Activated T-cell treated with anti-CD3 and anti-CD28 coated beads, Interleukin-2, amount 50 U/mL, for 48 hours (primary cell): ENCODE data around the gene SUMO4.
A peak's percentile ranks its signal among the peaks of the same experiment; 100 is the strongest.

Experiments used
- DNase-seq, 2 experiments: peaks; one replicate each; pipeline ENCODE4 v3.0.0-alpha.2; 2020

The SUMO4 gene

DNA sequence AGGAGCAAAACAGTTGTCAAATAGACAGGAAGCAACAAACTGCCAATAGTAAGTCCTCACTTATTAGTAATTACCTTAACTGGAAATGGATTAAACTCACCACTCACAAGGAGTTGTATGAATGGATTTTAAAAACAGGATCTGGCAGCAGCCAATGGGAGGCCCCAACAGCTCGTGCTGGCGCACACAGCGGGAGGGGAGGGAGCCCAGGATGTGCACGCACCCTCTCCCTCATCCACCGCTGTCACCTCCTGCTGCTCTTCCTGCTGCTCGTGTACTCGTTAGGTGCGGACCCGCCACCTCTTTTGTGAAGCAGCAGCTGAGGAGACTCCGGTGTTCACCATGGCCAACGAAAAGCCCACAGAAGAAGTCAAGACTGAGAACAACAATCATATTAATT, at the start of gene SUMO4:
TSS of gene SUMO4 (plus strand) at position 213 of the 400 bp plus-strand sequence. CDS start at position 343, 130 bp downstream.
- no peak for DNase-seq

DNA sequence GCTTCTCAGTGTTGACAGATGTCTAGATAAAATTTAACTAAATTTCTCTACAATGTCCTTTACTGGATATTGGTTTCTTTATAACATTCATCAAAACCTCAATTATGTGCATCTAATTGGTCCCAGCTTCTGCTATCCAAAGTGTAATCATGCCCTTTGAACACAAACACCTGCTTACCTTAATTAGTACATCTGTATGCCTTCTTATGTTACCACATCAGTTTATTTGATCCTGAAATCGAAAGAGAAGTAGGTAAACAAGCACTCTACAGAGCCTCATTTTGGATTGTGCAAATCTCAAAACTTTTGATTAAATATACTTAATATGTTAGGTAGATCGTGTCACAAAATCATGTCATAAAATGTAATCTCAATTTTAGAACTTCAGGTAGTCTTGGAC, 46.1 kb upstream of the SUMO4 start:
- DNase-seq, result no peak

DNA sequence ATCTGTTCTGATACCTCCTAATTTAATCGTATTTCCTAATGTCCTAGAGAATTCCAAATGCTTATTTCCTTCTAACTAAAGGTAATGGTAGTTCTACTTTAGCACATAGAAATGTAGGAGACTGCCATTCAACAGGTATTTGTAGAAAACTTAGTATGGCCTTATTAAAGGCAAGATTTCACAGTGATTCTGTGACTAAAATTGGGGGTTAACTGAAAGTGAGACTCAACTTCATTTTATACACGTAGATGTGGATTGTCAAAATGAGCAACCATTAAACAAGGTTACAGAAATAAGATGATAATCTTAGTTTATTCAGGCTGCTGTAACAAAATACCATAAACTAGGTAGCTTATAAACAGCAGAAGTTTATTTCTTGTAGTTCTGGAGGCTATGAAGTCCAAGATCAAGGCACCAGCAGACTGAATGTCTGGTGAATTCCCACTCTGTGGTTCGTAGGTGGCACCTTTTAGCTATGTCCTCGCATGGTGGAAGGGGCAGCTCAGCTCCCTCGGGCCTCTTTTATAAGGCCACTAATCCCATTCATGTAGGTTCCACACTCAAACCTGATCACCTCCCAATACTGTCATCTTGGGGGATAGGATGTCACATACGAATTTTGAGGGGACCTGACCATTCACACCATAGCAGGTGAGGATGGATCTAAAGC, 43.8 kb upstream of the SUMO4 start:
- no peak for DNase-seq

DNA sequence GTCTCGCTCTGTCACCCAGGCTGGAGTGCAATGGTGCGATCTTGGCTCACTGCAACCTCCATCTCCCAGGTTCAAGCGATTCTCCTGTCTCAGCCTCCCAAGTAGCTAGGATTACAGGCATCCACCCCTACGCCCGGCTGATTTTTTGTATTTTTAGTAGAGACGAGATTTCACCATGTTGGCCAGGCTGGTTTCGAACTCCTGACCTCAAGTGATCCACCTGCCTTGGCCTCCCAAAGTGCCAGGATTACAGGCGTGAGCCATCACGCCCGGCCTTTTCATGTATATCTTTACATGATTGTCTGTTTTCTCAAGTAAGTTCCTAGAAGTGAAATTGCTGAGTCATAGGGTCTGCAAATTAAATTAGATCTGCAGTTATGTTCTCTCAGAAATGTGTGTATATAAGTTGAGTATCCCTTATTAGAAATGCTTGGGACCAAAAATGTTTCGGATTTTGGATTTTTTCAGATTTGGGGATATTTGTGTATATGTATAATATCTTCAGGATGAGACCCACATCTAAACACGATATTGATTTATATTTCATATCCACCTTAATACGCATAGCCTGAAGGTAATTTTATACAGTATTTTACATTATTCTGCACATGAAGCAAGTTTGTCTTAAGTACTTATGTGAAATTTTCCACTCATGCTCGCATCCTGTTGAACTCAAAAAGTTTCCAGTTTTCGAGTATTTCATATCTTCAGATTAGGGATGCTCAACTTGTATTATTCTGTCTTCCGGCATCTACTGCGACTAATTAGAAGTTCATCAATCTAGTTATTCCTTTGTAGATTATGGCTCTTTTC, 42.1 kb upstream of the SUMO4 start:
- DNase-seq, result no peak

DNA sequence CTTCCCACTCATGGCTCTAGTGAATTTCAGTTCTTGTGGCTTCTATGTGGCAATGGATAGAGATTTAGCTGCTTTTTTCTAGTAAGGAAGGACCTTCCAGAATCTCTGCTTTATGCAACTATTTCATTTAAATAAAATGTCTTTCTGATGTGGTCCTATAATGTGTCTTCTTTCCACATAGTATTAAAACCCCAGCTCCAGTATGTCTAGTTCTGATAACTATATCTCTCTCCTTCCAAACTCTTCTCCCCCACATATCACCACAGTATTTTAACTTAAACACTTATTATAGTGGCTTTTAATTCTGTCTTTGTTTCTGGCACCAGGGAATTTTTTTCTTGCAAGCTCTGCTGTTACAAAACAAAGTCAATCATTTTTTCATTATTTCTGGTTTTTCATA, 40.6 kb upstream of the SUMO4 start:
- DNase-seq, result no peak

- DNase-seq, result no peak
Observed at GRCh38 chr6:149360536-149360935, 39.5 kb upstream of the SUMO4 start.

- DNase-seq, result no peak
Observed at GRCh38 chr6:149362289-149362688, 37.8 kb upstream of the SUMO4 start.

DNA sequence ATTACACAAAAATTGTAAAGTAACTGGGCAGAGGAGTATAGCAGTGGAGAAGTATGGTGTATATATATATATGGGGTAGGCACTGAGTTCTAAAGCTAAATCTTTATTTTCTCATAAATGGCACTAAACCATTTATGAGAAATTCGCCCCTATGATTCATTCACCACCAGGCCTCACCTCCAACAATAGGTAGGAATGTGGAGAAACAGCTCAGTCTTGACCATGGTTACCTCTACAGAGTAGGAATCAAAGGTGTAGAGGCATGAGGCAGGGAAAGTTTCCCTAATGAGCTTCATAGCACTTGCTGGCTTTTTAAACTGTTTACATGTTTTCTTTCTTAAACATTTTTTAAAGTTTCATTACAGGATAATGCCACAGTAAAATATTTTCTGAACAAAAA, 36.9 kb upstream of the SUMO4 start:
- no peak for DNase-seq

GRCh38 chr6:149364557-149364956, 35.5 kb upstream of the SUMO4 start:
- DNase-seq, result no peak

DNA sequence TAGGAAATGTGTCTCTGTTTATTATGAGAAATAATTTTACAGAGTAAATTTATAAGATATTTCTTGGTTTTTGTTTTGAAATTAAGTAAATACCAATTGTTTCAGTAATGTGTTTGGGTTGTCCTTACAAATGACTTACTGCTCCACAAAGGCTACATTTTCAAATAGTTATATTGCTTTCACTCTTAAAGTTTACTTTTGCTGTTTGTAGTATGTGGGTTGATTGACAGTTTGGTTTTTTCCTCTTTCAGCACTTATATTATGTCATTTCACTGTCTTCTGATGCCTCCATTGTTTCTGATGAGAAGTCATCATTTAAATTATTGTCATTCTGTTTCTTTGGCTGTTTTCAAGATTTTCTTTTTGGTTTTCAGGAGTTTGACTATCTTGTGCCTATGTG, 34.9 kb upstream of the SUMO4 start:
- DNase-seq, result no peak

DNA sequence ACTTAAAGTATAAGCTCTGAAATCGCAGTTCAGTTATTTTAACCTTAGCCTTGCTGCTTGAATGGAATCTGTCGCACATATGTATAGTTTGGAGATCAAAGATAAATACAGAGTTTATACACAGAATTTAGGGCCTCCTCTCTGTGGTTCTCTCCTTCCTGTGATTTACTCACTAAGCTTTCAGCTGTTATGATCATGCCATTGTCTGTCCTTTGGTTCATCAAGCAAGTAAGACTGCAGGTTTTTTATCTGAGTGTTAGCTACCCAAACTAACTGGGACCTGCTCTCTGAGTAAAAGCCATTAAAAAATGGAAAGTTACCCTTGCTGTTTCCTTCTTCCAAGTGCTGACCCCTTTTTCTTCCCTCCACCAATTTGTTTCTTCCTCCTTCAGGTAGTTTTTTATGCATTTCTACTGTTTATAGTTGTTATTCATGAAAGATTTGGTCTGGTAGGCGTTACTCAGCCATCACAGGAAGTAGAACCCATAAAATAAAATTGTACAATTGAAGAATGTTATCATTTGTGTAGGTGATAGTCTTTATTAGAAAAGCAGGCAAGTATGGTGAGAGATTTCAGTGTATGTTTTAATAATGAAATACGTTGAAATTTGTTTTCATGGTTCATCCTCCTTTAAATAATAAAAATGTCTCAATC, 33.7 kb upstream of the SUMO4 start:
- no peak for DNase-seq

DNA sequence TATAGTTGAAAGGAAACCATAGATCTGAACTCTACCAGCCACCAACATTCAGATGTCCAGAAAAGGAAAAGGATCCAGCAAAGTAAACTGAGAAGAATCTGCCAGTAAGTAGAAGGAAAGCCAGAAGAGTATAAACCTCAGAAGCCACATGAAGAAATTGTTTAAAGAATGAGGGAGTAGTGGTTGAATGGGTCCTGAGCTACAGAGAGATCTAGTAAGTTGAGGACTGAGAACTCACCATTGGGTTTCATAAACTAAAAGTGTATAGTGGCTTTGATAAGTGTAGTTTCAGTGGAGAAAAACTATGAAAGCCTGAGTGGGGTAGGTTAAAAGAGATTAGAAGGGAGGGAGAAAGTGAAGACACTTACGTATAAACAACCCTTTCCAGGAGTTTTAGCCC, 32.0 kb upstream of the SUMO4 start:
- no peak for DNase-seq

DNA sequence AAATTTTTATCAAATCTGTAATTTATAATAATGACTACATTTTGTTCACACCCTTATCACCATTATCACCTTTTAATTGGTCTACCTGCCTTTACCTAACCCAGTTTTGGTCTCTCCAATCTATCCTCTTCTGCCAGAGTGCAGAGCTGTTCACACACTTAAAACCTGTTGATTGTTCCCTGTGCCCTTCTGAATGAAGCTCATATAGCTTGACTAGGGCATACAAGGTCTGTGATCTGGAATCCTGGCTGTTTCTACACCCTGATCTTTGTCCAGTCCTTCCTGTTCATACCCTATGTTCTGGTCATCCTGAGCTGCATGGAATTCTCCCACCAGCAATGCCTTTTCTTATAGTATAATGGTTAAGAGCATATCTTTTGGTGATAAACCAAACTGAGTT, 28.9 kb upstream of the SUMO4 start:
- no peak for DNase-seq

DNA sequence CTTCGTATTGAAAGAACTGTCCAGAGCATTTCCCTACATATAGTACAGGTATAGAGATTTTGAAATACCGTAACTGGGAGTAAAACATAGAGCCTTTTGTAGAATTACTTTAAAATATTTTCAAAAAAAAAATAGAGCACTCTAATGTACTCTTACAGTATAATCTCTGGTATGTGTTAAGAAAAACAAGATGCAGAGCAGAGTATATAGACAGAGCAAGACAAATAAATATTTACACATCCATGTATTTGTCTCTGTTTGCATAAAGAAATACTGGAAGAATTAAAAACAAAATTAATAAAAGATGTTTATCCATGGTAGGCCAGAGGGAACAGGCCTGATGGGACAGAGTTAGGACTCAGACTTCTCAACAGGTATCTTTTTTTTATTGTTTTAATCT, 28.0 kb upstream of the SUMO4 start:
- DNase-seq, result no peak

GRCh38 chr6:149373511-149373910, 26.6 kb upstream of the SUMO4 start:
- DNase-seq, result no peak

- no peak for DNase-seq
Observed at GRCh38 chr6:149379977-149380376, 20.1 kb upstream of the SUMO4 start.

DNA sequence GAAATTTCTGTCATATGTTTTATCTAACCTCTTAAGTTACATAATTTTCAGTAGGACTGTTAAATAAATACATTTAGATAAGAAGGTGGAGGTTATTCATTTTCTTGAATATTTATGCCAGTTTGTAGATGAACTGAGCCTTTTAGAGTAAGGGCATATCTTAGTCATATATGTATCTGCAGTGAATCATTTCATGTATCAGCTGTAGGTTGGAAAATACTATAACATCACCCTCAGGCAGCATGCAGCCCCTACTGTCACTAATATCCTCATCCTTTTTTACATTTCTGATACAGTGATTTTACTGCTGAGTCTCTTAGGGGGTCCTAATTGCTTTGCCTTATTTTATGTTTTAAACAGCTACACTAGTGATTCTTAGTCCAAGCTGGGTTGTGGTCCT, 19.5 kb upstream of the SUMO4 start:
- DNase-seq, result peak in 1 of 2 experiments; percentile 16

DNA sequence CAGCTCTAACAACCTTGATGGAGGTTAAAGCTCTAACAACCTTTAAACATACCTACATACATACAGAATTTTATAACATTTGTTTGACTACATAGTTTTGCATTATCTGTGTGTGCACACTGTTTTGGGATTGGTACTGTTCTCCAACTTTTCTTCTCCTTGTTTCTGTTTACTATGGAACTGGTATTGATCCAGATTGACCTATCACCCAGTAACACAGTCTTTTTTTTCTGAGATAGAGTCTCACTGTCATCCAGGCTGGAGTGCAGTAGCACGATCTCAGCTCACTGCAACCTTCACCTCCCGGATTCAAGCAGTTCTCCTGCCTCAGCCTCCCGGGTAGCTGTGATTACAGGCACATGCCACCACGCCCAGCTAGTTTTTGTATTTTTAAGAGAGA, 16.7 kb upstream of the SUMO4 start:
- DNase-seq, result no peak

DNA sequence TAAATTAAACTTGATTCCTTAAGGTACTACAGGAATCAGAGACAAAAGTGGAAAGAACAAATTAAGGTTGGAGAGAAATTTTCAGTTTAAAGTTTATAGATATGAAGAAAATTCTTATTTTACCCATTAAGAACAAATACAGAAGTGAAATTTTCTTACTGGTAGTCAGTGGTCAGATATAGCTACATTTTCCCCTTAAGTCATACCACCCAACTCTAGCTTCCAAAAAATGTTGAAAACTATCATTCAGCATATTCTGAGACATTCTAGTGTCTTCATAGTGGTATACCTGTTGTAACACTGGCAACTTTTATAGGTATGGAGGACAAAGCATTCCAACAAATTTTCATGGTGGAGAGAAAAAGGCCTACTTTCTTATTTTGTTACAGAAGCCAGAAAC, 15.6 kb upstream of the SUMO4 start:
- no peak for DNase-seq

DNA sequence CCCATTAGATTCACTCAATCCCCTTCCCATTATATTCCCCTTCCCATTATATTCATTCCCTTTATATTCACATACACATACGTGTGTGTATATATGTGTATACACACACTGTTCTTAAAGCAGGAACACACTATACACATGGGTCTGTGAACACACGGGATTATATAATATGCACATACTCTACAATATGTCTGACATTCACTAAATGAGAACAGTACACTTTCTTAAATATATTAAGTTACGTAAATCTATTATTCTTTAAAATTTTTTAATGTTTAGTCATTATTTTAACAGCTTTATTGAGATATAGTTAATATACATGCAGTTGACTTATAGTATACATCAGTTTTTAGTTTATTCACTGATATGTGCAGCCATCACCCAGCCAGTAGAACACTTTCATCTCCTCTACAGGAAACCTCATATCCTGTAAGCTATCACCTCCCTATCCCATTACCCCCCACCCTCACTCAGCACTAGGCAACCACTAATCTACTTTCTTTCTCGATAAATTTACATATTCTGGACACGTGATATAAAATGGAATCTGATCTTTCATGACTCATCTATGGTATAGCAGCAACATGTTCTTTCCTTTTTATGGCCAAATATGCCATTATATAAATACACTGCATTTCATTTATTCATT, 13.9 kb upstream of the SUMO4 start:
- DNase-seq, result no peak

DNA sequence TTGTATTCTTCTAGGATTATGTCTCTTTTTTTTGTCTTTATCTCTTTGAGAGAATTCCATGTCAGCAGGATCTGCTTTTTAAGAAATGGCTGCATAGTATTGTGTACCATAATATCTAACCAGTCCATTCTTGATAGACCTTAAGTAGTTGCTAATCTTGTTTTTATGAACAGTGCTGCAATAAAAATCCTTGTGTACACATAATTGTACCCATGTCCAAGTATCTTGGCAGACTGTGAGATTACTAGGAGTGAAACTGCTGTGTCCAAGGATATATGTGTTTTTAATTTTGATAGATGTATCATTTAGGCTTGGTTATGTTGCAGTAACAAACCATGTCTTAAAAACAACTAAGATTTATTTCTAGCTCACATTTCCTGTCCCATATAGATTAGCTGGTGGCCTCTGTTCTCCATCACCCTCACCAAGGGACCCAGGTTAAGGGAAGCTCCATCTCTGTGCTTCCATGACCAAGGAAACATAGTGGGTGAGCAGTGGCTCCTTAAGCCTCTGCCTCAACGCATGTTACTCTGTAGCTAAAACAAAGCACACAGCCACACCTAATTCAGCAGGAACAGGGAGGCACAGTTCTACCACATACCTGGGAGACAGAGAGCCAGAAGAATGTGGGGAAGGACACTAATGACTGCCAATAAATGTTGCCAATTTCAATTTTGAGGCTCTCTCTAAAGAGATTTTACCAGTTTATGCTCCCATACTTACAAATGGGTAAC, 12.1 kb upstream of the SUMO4 start:
- no peak for DNase-seq

- DNase-seq, result no peak
Observed at GRCh38 chr6:149389509-149390297, 10.4 kb upstream of the SUMO4 start.
